ENCODE measurements around the gene RBM22.

Gene RBM22

DNA sequence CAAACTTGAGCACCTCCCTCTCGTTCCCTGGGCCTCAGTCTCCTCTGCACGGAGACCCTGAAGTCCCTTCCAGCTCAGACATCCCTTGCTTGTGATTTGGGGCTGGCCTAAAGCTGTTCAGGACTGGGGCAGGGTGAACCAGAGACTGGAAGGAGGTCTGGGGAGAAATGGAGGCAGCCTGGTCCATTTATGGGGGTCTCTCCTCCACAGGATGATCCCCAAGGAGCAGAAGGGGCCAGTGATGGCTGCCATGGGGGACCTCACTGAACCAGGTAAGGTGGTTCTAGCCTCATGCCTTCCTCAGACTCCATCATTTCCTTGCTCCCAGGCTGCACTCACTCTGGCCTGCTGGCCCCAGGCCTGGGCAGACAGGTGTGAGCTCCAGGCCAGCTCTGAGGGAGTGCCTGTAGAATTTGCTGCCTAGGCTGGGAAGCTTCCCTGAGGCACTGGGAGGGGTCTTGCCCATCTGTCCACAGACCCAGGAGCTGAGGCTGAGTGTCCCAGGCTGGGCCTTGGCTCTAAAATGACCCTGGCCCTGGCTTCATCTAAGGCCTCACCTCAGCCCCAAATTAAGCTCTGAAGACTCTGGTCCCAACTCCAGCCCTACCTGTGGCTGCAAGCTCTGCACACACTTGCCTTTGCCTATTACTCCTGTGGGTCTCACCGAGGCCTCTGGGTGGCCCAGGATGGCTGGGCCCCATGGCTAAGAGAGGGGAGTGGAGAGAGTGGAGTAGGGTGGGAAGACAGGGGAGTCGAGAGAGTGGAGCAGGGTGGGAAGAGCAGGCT is 37.9 kb downstream of the RBM22 start:
- no peaks in the 10 kb centered on the region for H4K20me1 ChIP-seq (ENCODE audit: insufficient read depth, low read length, poor library complexity, severe bottlenecking)
- H2AFZ ChIP-seq (ENCODE audit: low read length) = no peak overlapping the region
- H3K4me3 ChIP-seq (ENCODE audit: low read length, poor library complexity, severe bottlenecking) = no peak overlapping the region
- H3K9me3 ChIP-seq (ENCODE audit: insufficient read depth, low read depth, low read length) = no peaks in the 10 kb centered on the region
- no peaks in the 10 kb centered on the region for H3K4me1 ChIP-seq (ENCODE audit: insufficient read depth, low read length, poor library complexity, severe bottlenecking)
- H3K9me2 ChIP-seq (replicated peaks; ENCODE audit: low read depth, low read length) = no peaks in the 10 kb centered on the region
- H3K27me3 ChIP-seq (ENCODE audit: insufficient read depth, low read length, poor library complexity, severe bottlenecking) = no peaks in the 10 kb centered on the region
- H3K79me2 ChIP-seq (ENCODE audit: insufficient read depth, low read length) = no peaks in the 10 kb centered on the region
- H3K36me3 ChIP-seq (ENCODE audit: insufficient read depth, low read length) = no peaks in the 10 kb centered on the region
- H3K9ac ChIP-seq (ENCODE audit: low read depth, low read length, poor library complexity, severe bottlenecking) = no peak overlapping the region
- no peaks in the 10 kb centered on the region for H3F3A ChIP-seq (ENCODE audit: low read depth)
- TF ChIP-seq, protein P1, sequence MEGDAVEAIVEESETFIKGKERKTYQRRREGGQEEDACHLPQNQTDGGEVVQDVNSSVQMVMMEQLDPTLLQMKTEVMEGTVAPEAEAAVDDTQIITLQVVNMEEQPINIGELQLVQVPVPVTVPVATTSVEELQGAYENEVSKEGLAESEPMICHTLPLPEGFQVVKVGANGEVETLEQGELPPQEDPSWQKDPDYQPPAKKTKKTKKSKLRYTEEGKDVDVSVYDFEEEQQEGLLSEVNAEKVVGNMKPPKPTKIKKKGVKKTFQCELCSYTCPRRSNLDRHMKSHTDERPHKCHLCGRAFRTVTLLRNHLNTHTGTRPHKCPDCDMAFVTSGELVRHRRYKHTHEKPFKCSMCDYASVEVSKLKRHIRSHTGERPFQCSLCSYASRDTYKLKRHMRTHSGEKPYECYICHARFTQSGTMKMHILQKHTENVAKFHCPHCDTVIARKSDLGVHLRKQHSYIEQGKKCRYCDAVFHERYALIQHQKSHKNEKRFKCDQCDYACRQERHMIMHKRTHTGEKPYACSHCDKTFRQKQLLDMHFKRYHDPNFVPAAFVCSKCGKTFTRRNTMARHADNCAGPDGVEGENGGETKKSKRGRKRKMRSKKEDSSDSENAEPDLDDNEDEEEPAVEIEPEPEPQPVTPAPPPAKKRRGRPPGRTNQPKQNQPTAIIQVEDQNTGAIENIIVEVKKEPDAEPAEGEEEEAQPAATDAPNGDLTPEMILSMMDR (conservative IDR thresholded peaks at IDR 0.05; ENCODE audit: low read length) = no peak
- TF ChIP-seq EZH2phosphoT487 (IDR thresholded peaks at IDR 0.05; ENCODE audit: borderline replicate concordance) = no peak
- H3K4me2 ChIP-seq (ENCODE audit: low read depth, low read length, poor library complexity, severe bottlenecking) = no peak overlapping the region

DNA sequence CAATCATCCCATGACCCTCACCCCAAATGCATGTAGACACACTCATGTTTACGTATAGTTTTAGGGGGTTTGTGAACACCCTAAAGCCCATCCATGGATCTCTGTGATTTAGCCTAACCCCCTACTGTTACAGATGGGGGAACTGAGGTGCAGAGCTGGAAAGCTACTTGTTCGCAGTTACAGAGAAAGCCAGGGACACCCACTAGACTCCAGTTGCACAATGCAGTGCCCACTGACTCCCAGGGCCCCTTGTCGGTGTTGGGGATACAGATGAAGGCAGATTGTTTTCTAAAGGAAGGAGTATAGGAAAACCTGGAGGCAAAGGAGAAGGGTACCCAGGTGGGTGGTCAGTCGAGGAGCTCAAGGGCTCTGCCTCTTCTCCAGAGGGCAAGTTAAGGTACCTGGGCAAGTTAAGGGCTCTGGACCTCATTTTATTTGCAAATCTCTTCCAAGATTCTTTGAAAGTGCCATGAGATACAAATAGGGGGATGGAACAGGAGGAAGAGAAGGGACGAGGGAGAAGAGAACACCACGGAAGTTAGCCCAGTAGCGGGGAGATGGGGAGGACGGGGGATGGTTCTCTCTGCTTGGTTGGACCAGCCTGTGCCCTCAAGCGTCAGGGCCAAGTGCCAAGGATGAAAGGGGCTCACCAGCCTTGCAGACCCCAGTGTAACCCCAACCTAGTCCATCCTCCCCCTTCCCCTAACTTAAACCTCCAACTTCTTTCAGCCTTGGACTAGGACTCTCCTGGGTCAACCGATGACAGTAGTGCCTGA is 38.9 kb downstream of the RBM22 start:
- Histone ChIP-seq H3K9me2 (replicated peaks; ENCODE audit: low read depth, low read length) (no peaks in the 10 kb centered on the region), H3K9me3 (ENCODE audit: insufficient read depth, low read depth, low read length) (no peaks in the 10 kb centered on the region), H3F3A (ENCODE audit: low read depth) (no peaks in the 10 kb centered on the region), H3K4me1 (ENCODE audit: insufficient read depth, low read length, poor library complexity, severe bottlenecking) (peaks cover 5% of the 10 kb centered on the region), H3K4me2 (ENCODE audit: low read depth, low read length, poor library complexity, severe bottlenecking) (no peak overlapping the region), H3K79me2 (ENCODE audit: insufficient read depth, low read length) (no peaks in the 10 kb centered on the region), H3K9ac (ENCODE audit: low read depth, low read length, poor library complexity, severe bottlenecking) (no peak overlapping the region), H3K4me3 (ENCODE audit: low read length, poor library complexity, severe bottlenecking) (no peak overlapping the region), H3K36me3 (ENCODE audit: insufficient read depth, low read length) (no peaks in the 10 kb centered on the region), H3K27me3 (ENCODE audit: insufficient read depth, low read length, poor library complexity, severe bottlenecking) (no peaks in the 10 kb centered on the region), H2AFZ (ENCODE audit: low read length) (no peak overlapping the region), H4K20me1 (ENCODE audit: insufficient read depth, low read length, poor library complexity, severe bottlenecking) (no peaks in the 10 kb centered on the region)
- TF ChIP-seq EZH2phosphoT487 (IDR thresholded peaks at IDR 0.05; ENCODE audit: borderline replicate concordance) = no peak
- TF ChIP-seq, protein P1 (conservative IDR thresholded peaks at IDR 0.05; ENCODE audit: low read length) = no peak

DNA sequence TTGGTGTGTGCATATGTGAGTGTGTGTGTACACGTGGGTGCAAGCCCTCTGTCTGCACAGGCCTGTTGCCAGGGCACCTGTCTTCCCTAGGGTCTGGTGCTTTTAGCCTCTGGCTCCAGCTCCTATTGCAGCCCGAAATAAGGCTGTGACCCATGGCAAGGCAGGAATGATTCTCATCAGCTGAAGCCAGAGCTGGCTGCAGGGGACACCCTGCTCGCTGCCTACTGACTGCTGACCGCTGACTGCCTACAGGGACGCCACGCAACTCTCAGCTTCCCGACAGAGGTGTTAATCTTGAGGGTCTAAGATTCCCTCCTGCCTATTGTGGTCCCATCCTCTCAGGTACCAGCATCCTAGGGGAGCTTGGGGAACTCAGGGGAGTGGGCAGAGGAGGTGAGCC is 39.8 kb downstream of the RBM22 start, which contains the start of gene MYOZ3:
TSS of gene MYOZ3 (plus strand) at position 166 of the 400 bp plus-strand sequence. CDS start 1,691 bp downstream, outside the sequence.
- H3K9ac ChIP-seq (ENCODE audit: low read depth, low read length, poor library complexity, severe bottlenecking) = no peak within 1 kb of the TSS

More for the DNA sequence above, 39.8 kb downstream of the RBM22 start, which contains the start of gene MYOZ3:
- Histone ChIP-seq H3K9me2 (replicated peaks; ENCODE audit: low read depth, low read length) (no peaks in the 10 kb centered on the region), H3K4me2 (ENCODE audit: low read depth, low read length, poor library complexity, severe bottlenecking) (no peak within 1 kb of the TSS), H3F3A (ENCODE audit: low read depth) (no peaks in the 10 kb centered on the region), H4K20me1 (ENCODE audit: insufficient read depth, low read length, poor library complexity, severe bottlenecking) (no peaks in the 10 kb centered on the region), H3K79me2 (ENCODE audit: insufficient read depth, low read length) (no peaks in the 10 kb centered on the region), H3K36me3 (ENCODE audit: insufficient read depth, low read length) (no peaks in the 10 kb centered on the region), H2AFZ (ENCODE audit: low read length) (no peak within 1 kb of the TSS; the same call in 1 of the 2 replicates), H3K27me3 (ENCODE audit: insufficient read depth, low read length, poor library complexity, severe bottlenecking) (no peaks in the 10 kb centered on the region), H3K9me3 (ENCODE audit: insufficient read depth, low read depth, low read length) (no peaks in the 10 kb centered on the region), H3K4me1 (ENCODE audit: insufficient read depth, low read length, poor library complexity, severe bottlenecking) (peaks cover 10% of the 10 kb centered on the region), H3K4me3 (ENCODE audit: low read length, poor library complexity, severe bottlenecking) (no peak within 1 kb of the TSS)
- no peak for TF ChIP-seq EZH2phosphoT487 (IDR thresholded peaks at IDR 0.05; ENCODE audit: borderline replicate concordance)
- TF ChIP-seq, protein P1 (conservative IDR thresholded peaks at IDR 0.05; ENCODE audit: low read length) = no peak

Data from Loucy (cell line).